ENCODE measurements around the gene PAQR7.
A peak's percentile ranks its signal among the peaks of the same experiment; 100 is the strongest.

PAQR7 gene, protein sequence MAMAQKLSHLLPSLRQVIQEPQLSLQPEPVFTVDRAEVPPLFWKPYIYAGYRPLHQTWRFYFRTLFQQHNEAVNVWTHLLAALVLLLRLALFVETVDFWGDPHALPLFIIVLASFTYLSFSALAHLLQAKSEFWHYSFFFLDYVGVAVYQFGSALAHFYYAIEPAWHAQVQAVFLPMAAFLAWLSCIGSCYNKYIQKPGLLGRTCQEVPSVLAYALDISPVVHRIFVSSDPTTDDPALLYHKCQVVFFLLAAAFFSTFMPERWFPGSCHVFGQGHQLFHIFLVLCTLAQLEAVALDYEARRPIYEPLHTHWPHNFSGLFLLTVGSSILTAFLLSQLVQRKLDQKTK

GRCh38 chr1:25875154-25875855 lies at the start of gene PAQR7:
Gene PAQR7 (minus strand): TSS chr1:25875708. CDS start chr1:25863839, 11,869 bp downstream.
- DNase-seq (ENCODE audit: low read depth in 1 of 2, low spot score in 1 of 2), result peak; percentile 19 to 45

DNA sequence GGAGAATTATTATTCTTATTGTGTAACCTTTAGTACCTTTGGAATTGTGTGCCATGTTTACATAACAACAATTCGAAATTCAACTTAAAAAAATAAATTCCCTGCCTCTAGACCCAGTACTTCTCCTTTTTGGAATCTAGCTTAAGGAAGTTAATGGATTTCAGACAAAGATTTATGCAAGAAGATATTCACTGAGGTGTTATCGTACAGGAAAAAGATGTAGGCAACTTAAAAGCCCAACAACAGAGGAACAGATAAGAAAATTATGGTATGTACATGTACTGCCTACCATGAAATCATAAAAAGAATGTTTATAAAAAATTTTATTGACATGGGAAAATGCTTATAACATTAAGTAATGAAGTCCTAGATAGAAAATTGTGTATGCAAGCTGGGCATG lies 48.9 kb upstream of the PAQR7 start:
- DNase-seq (ENCODE audit: low read depth in 1 of 2, low spot score in 1 of 2), result no peak

GRCh38 chr1:25922971-25923552 lies 47.6 kb upstream of the PAQR7 start:
- no peak for DNase-seq (ENCODE audit: low read depth in 1 of 2, low spot score in 1 of 2)

DNA sequence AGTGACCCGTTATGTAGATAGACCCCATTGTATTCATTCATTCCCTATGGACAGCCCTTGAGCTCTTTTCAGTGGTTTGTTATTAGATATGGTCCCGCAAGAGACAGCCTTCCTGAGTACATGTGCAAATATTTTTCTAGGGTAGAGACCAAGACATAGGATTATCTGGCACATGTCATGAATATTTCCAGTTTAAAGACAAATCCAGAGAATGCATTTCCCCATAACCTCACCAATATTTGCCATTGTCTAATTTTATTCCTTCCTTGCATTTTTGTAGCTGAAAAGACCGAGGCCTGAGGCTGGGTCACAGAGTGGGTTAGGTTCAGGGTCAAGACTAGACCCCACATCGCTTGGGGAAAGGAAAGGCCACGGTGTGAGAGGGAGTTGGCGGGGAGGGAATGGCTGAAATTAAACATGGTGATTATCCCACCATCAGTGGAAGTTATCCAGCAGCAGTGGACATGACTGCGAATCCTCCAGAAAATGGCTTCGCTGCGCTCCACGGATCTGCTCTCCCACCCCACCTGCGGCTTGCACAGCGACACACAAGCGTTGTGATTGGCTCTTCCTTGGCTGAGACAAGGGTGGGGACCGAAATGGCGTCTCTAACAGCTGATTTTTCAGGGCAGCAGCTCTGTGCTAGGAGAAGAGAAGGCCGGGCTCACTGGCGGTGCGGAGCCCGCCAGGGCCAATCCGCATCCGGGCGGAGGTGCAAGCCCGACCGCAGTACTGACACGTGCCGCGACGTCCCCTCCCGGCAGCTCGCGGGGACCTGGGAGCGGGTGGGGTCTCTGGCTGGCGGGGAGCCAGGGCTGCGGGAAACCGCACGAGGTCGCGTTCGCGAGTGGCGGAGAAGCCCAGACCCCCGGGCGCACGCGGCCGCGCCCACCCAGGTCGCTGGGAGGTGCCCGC lies 46.8 kb upstream of the PAQR7 start:
- peak in 1 of 2 donors; percentile 3 for DNase-seq (ENCODE audit: low read depth in 1 of 2, low spot score in 1 of 2)

DNA sequence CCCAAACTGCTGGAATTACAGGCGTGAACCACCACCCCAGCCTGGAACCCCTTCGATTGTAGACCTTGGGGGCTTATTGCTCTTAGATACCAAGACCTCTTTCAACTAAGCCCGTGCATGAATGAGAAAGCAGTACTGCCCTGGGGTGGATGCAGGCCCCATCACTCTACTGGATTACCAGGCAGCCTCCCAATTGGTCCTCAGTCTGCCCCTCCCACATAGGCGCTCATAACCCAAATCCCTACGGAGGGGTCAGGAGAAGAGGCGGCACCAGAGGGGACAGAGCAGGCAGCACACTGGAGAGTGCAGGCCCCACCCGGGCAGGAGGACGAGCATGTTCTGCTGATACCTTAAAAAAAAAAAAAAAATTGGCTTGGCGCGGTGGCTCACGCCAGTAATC lies 43.1 kb upstream of the PAQR7 start:
- DNase-seq (ENCODE audit: low read depth in 1 of 2, low spot score in 1 of 2), result no peak

DNA sequence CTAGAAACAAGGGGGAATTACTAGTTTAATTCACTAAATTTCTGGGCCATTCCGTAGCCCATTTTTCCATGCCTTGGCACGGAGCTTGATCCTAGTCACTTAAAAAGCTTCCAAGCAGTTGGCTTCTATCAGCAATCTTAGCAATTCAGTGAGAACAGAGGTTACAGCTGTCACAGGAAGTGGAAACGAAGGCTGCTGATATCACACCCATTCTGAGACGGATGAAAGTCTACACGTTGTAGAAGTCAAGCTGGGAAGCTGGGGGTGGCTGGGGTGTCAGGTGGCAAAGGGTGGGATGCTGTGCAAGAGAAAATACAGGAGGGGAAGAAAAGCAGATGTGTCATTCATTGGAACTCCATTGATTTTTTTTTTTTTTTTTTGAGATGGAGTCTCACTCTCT lies 42.5 kb upstream of the PAQR7 start:
- no peak for DNase-seq (ENCODE audit: low read depth in 1 of 2, low spot score in 1 of 2)

- DNase-seq (ENCODE audit: low read depth in 1 of 2, low spot score in 1 of 2), result no peak
These were observed 41.0 kb upstream of the PAQR7 start for GRCh38 chr1:25916460-25916859.

DNA sequence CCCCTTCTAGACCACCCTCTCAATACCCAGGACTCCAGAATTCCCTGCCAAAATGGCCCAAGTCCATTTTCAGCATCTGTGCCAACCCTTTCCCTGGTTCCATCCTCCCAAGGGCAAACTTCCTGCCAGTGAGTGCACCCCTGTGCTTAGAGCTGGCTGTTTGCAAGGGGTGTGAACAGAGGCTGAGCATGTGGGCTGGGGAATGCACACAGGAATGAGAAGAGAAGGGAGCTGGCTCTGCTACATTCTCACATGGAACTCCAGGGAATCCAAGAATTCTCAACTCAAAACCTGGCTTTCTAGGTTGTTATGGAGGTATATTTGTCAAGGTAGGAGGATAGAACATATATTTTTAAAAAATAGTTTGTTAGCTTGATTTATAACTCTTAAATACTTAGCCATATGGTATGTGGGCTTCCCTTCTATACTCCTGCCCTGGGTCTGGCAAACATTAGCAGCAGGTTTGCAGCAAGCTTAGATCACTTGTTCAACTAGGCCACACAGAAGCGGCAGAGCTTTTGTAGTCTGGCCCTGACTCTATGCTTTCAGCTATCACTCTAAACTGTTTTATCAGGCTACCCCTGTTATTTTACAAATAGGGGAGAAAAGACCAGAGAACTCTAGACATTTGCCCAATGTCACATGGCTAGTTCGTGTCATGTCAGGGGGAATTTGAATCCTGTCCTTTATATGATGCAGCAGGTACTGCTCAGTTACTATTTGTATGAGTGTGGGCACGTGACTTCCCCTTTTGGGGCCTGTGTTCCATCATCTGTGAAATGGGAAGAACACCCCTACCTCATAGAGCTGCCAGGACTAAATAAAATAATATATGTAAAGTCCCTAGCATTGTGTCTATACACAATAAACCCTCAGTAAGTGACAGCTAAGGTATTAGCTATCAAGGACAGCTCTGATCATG lies 38.8 kb upstream of the PAQR7 start:
- no peak for DNase-seq (ENCODE audit: low read depth in 1 of 2, low spot score in 1 of 2)

DNA sequence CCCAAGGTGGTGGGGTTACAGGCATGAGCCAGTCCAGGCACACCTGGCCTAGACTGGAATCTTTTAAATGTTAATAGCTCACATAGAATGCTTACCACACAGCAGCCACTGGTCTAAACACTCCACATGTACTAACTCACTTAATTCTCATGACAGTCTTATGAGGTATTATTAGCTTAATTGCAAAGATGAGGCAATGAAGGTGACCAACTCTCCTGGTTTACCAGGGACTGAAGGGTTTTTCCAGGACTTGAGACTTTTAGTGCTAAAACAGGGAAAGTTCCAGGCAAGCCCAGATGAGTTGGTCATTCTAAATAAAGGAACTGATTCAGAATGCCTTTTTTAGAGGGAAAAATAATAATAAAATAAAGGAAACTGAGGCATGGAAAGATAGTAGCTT lies 37.7 kb upstream of the PAQR7 start:
- DNase-seq (ENCODE audit: low read depth in 1 of 2, low spot score in 1 of 2), result no peak

GRCh38 chr1:25912076-25912831 lies 36.7 kb upstream of the PAQR7 start:
- no peak for DNase-seq (ENCODE audit: low read depth in 1 of 2, low spot score in 1 of 2)

DNA sequence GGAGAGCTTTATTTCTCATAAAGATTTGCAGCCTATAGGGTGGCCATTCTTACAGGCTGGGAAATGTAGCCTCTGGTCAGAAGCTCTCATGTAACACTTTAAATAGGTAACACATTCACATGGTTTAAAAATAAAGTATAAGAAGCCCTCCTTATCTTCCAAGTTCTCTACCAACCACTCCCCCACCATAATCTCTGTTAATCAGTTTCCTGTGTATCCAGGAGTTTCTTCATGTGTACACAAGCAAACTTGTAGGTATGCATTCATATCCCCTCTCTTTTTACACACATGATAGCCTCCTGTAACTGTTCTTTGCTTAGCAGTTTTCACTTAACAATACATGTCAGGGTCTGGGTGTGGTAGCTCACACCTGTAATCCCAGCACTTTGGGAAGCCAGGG lies 35.7 kb upstream of the PAQR7 start:
- DNase-seq (ENCODE audit: low read depth in 1 of 2, low spot score in 1 of 2), result no peak

GRCh38 chr1:25909040-25909439 lies 33.5 kb upstream of the PAQR7 start:
- no peak for DNase-seq (ENCODE audit: low read depth in 1 of 2, low spot score in 1 of 2)

DNA sequence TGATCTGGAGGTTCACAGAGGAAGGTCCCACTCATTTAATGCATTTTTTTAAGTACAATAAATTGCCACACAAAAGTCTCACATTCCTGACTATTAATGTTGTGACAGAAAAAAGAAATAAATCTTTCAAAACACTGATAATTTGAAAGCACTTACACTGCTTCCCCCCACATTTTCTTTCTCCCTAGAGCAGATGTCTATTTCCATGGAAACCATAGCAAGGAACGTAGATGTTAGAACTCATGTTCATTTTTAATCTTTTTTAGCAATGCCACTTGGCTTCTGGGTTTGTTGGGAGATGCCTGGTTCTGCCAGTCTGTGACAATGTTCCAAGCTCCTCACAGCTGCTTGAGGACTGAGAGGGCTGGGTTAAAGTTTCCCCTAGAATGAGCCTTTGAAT lies 32.7 kb upstream of the PAQR7 start:
- no peak for DNase-seq (ENCODE audit: low read depth in 1 of 2, low spot score in 1 of 2)

GRCh38 chr1:25907601-25908000 lies 32.1 kb upstream of the PAQR7 start:
- DNase-seq (ENCODE audit: low read depth in 1 of 2, low spot score in 1 of 2), result no peak

DNA sequence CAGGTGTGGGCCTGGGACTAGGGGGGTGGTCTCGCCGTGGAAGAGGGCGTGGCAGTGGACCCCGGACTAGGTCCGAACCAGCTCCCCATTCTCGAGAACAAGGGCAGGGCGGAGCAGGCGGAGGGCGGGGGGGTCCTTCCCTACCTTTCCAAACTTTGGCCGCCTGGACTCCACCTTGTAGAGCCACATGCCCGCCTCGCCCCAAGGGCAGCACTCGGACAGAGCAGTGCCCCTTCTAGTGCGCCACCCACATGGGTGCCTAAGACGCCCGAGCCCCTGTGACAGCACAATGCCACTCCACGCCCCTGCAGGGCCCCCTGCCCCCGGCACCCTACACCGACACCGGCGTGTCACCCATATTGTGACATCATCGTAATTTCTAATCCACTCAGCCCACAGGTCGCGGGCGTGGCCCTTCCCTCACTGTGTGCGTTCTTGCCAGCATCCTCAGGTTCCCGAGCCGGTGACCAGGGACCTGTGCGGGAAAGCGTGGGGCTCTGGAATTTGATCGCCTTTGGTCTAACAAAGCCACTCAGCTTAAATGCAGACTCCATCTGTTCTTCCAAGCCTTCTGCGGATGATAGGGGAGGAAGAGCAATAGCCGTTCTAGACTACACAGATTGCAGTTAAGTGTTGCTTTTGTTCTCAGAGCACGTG lies 31.3 kb upstream of the PAQR7 start:
- peak in 1 of 2 donors; percentile 25 for DNase-seq (ENCODE audit: low read depth in 1 of 2, low spot score in 1 of 2)

DNA sequence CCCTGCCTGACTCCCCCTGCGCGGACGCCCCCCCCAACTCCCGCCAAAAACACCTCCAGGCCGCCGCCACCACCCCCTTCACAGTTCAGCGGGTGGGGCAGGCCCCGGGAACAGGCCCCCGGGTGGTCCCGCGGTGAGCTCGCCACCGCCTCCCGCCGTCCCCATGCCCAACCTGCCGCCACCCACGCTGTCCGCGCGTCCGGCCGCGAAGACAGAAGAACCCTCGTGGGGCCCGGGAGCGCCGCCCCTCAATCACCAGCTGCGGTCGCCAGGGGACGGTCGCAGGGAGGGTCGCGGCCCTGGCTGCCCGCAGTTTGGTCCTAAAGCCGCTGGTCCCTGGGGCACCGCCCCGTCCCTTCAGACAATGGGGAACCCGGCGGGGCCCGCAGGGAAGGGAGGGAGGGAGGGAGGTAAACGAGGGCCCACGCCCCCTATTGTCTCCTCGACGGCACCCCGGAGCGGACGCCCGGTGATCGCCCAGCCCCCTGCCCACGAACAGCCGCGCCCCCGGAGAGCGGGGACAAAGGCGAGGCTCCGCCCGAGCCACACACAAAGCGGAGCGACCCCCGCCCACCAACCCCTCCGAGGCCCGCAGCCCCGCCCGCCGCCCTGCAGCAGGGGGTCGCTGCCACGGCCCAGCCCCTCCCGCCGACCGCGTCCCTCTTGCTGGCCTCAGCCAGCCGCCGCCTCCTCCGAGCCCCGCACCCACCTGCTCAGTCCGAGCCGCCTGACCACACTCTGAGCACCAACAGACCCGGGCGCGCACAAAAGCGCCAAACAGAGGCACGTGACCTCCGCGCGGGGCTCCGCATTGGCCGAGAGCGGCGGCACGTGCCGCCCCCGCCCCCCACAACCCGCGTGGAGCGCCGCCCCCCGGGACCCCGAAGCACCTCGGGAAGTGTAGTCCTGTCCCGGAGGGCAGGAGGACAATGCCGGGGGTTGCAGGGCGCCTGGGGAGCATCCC lies 30.5 kb upstream of the PAQR7 start, which contains the start of gene STMN1:
Gene STMN1 (minus strand): TSS at position 740 of the 964 bp plus-strand sequence. CDS start 1,743 bp downstream, outside the sequence.
- peak; percentile 75 to 81 for DNase-seq (ENCODE audit: low read depth in 1 of 2, low spot score in 1 of 2)

DNA sequence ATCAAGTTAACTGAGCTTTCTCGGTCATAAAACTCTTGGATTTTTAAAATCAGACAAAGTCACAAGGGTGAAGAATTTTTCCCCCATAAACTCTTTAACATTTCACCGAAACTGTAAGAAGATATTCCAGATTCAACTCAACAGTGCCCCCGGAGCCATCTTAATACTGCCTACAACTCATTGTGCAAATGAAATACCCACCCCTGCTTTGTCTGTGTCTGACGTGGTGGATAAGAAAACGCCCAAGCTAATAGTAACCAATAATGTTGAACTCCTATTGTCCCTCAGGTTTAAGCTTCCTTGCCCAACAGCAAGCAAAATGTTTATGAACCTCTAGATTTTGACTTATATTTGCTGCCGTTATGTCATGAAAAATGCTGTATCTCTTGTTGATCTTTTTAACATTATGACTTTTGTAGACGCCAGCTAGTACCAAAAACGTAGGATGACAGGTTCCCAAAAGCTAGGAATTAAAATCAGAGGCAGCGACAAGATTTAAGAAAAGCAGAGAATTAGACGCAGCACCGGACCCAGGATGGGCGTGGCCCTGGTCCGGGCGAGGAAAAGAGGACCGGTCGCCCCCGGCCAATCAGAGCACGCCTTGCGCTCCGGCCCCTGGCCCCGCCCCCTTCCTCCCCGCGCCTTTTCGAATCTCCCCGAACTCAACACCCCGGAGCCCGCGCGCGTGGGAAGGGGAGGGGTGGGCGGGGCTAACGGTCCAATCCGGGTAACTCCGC lies 29.6 kb upstream of the PAQR7 start:
- DNase-seq (ENCODE audit: low read depth in 1 of 2, low spot score in 1 of 2), result peak; percentile 82 to 83
